ENCODE results near the gene RAP1A.

DNA sequence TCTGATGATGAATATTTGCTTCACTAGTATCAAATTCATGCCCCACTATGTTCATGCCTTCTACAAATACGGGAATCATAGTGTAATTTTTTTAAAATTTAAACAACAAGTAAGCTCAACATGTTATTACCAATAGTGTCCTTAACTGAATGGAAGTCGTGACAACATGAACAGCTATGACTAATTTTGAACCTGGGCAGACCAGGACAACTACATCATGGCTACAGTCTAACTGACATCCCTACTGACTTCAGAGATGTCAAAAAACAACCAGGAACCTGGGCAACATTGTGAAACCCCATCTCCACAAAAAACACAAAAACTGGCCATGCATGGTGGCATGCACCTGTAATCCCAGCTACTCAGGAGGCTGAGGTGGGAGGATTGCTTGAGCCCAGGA lies 33.5 kb upstream of the RAP1A start:
- TF ChIP-seq BHLHE40 (IDR thresholded peaks at IDR 0.05; ENCODE audit: borderline replicate concordance) (no peak), FOXK2 (IDR thresholded peaks at IDR 0.05) (no peak), FOXA1 (IDR thresholded peaks at IDR 0.05) (no peak), CTBP1 (IDR thresholded peaks at IDR 0.05; ENCODE audit: borderline replicate concordance) (no peak), SP1 (IDR thresholded peaks at IDR 0.05) (no peak), FOXM1 (IDR thresholded peaks at IDR 0.05; ENCODE audit: borderline replicate concordance) (no peak), HDGF (IDR thresholded peaks at IDR 0.05; ENCODE audit: borderline replicate concordance) (no peak)

All from HEK293T (cell line).